Peyer's patch (tissue), 4 donors: ENCODE measurements around the gene COL23A1. TPM values are rescaled to one million over a fixed set of nuclear protein-coding genes. Genes with fewer than 3 reads are reported as not detected.

Experiments
- DNase-seq, 3 donors: peaks; one replicate each; pipeline ENCODE4 v3.0.0-alpha.2; 2017 to 2019
- H3K27ac ChIP-seq, 4 donors: fragments of 200-600 bp; sonication (generic); one replicate each; pipeline ENCODE4 v1.5.1; 2016 to 2019
- H3K27me3 ChIP-seq, 2 donors: fragments of 200-600 bp; sonication (generic); one replicate each; pipeline ENCODE4 v1.5.1; 2019
- H3K36me3 ChIP-seq, 3 donors: fragments of 200-600 bp; sonication (generic); one replicate each; pipeline ENCODE4 v1.5.1; 2016 to 2019
- H3K4me1 ChIP-seq, 4 donors: fragments of 200-600 bp; sonication (generic); one replicate each; pipeline ENCODE4 v1.5.1; 2016 to 2019
- H3K4me3 ChIP-seq, 4 donors: fragments of 200-600 bp; sonication (generic); 1 replicate in 3 of 4; 2 replicates in 1 of 4; pipeline ENCODE4 v1.5.1; 2016 to 2019; ENCODE audit warnings: mild to moderate bottlenecking in 1 of 4
- H3K9me3 ChIP-seq, 4 donors: fragments of 200-600 bp; sonication (generic); one replicate each; pipeline ENCODE4 v1.5.1; 2016 to 2019; ENCODE audit warnings: mild to moderate bottlenecking in 1 of 4
- POLR2A ChIP-seq, 2 donors: fragments of 450-650 bp; IDR thresholded peaks; one replicate each; pipeline ENCODE4 v1.5.1; 2017; ENCODE audit warnings: antibody characterized with exemption in 2 of 2, mild to moderate bottlenecking in 2 of 2, moderate library complexity in 2 of 2
- total RNA-seq, 4 donors: library from RNA; depleted of rRNA; stranded (reverse); fragments of >200 nt; gene quantifications; one replicate each; pipeline ENCODE4 v1.1.0, GENCODE V29; 2016
- TF ChIP-seq, protein P1 (sequence below), 6 experiments: fragments of 450-650 bp in 4 of 6; fragments of 200-600 bp in 2 of 6; sonication (generic) in 1 of 6; IDR thresholded peaks; one replicate each; pipeline ENCODE4 v1.5.1; 2017 to 2019; ENCODE audit warnings: antibody characterized with exemption in 6 of 6, mild to moderate bottlenecking in 3 of 6, moderate library complexity in 1 of 6

Gene COL23A1
- total RNA-seq, 4 donors from 2014 or later: 0.57 to 5.8 (median 1.2) TPM; not detected in 1

DNA sequence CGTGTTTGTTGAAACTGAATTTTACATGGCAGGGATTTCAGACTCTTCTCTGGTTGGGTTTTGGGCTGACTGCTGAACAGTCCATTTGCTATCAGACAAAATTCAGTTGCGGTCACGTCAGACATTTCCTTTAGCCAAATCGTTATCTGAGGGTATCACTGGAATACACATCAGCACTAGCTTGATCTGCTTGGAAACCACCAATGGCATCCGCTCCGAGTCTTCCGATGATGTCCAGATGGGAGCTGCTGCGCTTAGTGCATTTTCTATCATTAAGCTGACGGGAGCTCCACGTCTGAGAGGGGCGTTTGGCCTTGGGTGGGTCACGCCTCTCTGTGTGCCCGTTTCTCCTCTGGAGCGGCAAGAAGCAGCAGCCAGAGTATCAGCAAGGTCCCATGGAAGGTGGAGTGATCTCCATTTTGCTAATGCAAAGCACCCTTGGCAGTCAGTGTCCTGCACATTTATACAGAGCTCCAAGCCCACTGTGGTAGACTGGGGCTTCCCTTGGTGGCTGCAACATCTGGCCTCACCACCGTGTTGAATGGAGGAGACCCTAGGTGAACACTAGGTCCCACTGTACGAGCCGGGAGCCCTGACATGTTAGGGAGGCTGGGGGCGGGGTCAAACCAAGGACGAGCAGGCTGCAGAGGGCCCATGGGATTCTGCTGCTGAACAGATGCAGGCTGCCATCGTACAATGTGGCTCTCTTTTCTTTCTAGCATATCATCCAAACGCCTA is 223.0 kb downstream of the COL23A1 start:
- Histone ChIP-seq H3K9me3 (no peaks in the 10 kb centered on the region), H3K27ac (no peak overlapping the region), H3K4me3 (no peak overlapping the region), H3K4me1 (no peaks in the 10 kb centered on the region), H3K27me3 (no peaks in the 10 kb centered on the region), H3K36me3 (no peaks in the 10 kb centered on the region)
- DNase-seq: no peak
- TF ChIP-seq POLR2A (IDR thresholded peaks at IDR 0.05): no peak
- TF ChIP-seq, protein P1, sequence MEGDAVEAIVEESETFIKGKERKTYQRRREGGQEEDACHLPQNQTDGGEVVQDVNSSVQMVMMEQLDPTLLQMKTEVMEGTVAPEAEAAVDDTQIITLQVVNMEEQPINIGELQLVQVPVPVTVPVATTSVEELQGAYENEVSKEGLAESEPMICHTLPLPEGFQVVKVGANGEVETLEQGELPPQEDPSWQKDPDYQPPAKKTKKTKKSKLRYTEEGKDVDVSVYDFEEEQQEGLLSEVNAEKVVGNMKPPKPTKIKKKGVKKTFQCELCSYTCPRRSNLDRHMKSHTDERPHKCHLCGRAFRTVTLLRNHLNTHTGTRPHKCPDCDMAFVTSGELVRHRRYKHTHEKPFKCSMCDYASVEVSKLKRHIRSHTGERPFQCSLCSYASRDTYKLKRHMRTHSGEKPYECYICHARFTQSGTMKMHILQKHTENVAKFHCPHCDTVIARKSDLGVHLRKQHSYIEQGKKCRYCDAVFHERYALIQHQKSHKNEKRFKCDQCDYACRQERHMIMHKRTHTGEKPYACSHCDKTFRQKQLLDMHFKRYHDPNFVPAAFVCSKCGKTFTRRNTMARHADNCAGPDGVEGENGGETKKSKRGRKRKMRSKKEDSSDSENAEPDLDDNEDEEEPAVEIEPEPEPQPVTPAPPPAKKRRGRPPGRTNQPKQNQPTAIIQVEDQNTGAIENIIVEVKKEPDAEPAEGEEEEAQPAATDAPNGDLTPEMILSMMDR (IDR thresholded peaks at IDR 0.05): no peak

DNA sequence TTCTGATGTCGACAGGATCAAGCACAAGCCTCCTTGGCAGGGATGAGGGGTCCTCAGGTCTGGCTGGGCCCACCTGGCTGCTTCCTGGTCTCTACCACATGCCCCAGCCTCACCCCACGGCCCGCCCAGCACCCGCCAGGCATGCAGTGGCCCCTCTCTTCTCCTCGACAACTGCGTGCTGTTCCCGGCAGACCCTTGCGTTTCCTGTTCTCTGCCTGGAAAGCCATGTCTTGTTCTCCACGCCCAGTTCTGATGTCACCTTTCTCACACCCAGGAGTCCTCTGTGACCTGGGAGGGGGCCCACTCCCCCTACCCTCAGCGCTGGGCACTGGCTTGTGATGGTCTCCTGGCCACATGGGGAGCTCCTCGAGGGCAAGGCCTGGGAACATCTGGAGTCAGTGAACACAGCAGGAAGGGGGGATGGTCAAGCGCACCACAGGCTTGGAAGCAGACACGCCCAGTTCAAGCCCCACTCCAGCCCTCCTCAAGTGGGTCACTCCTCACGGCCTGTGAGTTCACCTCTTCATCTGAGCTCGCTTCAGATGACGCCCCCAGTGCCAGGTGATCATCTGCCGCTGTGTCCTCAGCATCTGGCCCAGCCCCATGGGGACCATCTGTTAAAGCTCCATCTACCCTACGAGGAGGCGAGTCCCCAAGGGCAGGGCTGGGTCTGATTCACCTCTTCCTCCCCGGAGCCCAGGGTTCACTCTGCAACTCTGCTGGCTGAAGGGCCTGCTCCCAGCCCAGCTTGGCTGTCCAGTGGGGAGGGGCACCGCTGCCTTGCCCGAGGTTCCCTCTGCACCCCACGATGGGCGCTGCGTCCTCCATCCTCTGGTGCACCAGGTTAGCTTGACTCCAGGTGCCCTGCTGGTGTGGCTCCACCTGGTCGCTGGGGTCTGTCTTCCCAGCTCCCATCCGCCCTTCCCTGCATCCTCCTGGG is 224.4 kb downstream of the COL23A1 start:
- no peaks in the 10 kb centered on the region for H3K4me1 ChIP-seq
- no peak overlapping the region for H3K4me3 ChIP-seq
- no peak for TF ChIP-seq POLR2A (IDR thresholded peaks at IDR 0.05)
- TF ChIP-seq, protein P1 (IDR thresholded peaks at IDR 0.05): no peak
- no peak overlapping the region for H3K27ac ChIP-seq
- no peak for DNase-seq
- H3K27me3 ChIP-seq: no peaks in the 10 kb centered on the region
- H3K36me3 ChIP-seq: no peaks in the 10 kb centered on the region
- H3K9me3 ChIP-seq: no peaks in the 10 kb centered on the region

DNA sequence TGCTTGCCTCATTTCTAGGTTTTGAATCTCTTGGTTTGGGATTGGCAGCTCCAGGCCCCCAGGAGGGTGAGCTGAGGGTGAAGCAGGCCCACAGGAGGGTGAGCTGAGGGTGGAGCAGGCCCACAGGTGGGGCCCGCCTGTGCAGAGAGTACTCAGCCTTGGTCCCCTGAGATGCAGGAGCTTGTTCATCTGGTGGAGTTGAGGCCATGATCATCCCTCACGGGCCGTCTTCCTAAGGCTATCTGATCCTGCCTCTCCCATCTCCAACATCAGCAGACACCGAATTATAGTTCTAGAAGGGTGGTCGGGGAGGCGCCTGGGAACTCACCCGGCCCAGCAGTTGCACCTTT is 225.9 kb downstream of the COL23A1 start:
- no peaks in the 10 kb centered on the region for H3K27me3 ChIP-seq
- no peak for DNase-seq
- TF ChIP-seq POLR2A (IDR thresholded peaks at IDR 0.05): no peak
- TF ChIP-seq, protein P1 (IDR thresholded peaks at IDR 0.05): no peak
- no peaks in the 10 kb centered on the region for H3K36me3 ChIP-seq
- H3K9me3 ChIP-seq: no peaks in the 10 kb centered on the region
- H3K4me1 ChIP-seq: no peaks in the 10 kb centered on the region
- H3K4me3 ChIP-seq: no peak overlapping the region
- H3K27ac ChIP-seq: no peak overlapping the region

- no peak overlapping the region for H3K27ac ChIP-seq
- no peak for DNase-seq
- no peaks in the 10 kb centered on the region for H3K36me3 ChIP-seq
- no peaks in the 10 kb centered on the region for H3K9me3 ChIP-seq
- no peaks in the 10 kb centered on the region for H3K4me1 ChIP-seq
- no peak for TF ChIP-seq POLR2A (IDR thresholded peaks at IDR 0.05)
- TF ChIP-seq, protein P1 (IDR thresholded peaks at IDR 0.05): no peak
- H3K27me3 ChIP-seq: no peaks in the 10 kb centered on the region
- no peak overlapping the region for H3K4me3 ChIP-seq
Measured at GRCh38 chr5:178363501-178364325, 226.5 kb downstream of the COL23A1 start.

DNA sequence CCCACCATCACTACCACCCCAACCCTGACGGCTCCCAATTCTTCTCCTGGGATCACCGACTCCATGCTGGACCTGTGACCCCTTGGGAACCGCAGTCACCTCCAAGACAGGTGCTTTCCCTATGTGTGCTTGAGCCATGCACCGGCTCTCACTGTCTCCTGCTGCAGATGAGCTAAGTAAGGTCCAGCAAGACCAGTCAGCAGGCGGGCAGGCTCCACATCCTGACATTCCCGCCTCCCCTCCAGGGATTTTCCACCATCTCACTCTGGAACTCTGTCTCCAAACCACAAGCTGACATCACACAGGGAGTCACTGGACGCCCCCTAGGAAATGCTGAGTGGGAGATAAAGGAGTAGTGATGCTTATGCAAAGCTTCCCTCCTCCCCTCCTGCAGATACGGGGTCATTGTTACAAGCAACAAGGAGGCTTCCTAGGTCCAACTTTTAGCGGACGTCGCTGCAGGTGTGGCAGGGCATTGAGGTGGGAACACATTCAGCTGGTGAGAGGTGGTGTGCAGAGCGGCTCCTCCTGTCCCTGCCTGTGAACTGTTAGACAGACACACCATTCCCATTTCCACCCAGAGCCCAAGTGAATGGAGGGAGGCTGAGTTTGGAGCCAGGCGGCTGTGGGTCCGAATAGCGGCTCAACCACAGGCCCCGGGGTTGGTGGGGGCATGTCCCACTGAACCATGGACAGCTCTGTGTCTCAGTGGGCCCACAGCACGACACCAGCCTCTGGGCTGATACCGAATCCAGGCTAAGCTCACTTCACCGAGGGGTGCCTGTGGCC is 228.3 kb downstream of the COL23A1 start:
- H3K27ac ChIP-seq: no peak overlapping the region
- H3K36me3 ChIP-seq: no peaks in the 10 kb centered on the region
- H3K4me1 ChIP-seq: peaks cover 0 to 4% (median 0%) of the 10 kb centered on the region in 4 donors
- H3K27me3 ChIP-seq: no peaks in the 10 kb centered on the region
- DNase-seq: no peak
- no peak for TF ChIP-seq POLR2A (IDR thresholded peaks at IDR 0.05)
- TF ChIP-seq, protein P1 (IDR thresholded peaks at IDR 0.05): no peak
- H3K9me3 ChIP-seq: no peaks in the 10 kb centered on the region
- H3K4me3 ChIP-seq: no peak overlapping the region
